Activated CD8-positive, alpha-beta memory T cell treated with anti-CD3 and anti-CD28 coated beads for 4 hours (primary cell): ENCODE data around the gene SFRP2.

Experiments
- DNase-seq, 2 donors: peaks; one replicate each; pipeline ENCODE4 v3.0.0-alpha.2; 2020; ENCODE audit warnings: low read depth in 2 of 2

Gene SFRP2

DNA sequence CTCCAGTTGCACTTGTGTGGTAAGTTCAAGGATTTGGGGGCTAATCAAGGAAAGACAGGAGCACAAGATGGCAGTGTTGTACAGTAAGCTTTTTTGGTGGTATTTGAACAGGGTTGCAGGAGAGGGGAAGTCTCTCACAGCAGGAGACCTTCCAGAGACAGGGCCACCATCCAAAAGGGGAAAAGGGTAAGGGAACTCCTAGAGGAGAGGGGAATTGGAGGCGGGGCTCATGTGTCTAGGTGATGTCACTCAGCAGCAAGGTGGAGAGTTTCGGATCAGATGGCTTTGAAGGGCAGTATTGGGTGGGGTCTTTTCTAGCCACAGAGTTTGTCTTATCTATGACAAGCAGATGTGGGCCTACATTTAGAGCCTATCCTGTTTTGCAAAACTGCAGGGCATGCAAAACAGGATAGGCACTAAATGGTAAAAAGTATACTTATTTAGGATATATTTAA is 15.6 kb downstream of the SFRP2 start:
- no peak for DNase-seq

GRCh38 chr4:153771046-153771445 is 17.8 kb downstream of the SFRP2 start:
- no peak for DNase-seq

DNA sequence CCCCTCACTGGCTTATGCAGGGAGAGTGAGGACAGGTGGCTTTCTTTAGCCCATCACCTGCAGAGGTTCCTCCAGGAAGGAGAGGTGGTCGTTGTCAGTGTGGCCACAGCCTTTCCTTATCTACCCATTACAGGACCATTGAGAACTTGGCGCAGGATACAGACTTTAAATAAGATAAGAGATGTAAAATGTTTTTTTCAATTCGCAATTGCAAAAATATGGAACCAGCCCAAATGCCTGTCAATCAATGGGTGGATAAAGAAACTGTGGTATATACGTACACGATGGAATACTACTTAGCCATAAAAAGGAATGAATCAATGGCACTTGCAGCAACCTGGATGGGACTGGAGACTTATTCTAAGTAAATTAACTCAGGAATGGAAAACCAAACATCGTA is 22.1 kb downstream of the SFRP2 start:
- DNase-seq = no peak

DNA sequence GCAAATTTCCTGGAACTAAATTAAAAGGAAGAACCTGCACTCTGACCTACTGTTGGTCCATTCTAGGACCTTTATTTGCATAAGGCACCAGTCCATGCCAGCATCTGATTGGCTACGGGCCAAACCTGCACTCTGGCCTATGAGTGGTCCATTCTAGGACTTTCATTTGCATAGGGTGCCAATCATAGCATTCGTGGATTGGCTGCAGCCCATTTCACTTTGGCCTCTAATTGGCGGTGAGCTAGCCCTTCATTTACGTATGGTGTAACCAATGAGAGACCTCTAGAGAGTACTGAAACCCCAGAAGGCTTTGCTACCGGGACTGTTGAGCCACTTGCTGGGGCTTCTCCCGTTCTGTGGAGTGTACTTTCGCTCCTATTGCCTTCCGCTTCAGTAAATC is 23.0 kb downstream of the SFRP2 start:
- DNase-seq = no peak

DNA sequence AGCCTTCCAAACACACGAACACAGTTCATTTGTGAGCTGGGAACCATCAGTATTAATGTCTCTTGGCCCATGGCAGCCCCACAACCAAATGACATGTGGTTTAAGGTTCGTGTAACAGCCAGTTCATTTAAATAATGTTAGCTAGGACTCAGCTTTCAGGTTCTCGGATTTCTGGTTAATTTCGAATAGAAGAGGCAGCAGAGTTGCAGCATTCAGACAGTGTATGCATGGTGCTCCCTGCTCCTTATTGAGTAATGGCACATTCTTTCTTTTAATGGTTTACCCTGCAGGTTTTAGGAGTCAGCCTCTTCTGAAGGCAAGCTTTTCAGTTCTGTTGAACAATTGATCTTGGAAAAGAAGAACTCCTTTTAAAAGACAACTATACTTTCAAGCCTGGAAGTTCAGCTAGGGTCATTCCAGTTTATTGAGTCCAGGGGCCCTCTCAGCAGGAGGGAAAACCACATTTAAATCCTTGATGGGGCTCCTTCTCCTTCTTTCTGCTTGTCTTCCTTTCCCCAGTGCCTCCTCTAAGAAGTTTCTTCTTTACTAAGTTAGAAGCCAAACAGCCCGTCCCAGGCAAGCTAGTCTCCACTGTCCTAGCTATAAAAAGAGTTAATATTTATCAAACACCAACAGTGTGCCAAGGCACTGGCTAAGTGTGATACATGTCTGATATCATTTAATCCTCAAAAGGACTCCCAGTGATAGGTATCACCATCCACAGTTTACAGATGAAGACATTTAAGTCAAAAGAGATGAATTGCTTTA is 24.1 kb downstream of the SFRP2 start:
- no peak for DNase-seq

GRCh38 chr4:153763404-153763803 is 25.5 kb downstream of the SFRP2 start:
- DNase-seq = no peak

DNA sequence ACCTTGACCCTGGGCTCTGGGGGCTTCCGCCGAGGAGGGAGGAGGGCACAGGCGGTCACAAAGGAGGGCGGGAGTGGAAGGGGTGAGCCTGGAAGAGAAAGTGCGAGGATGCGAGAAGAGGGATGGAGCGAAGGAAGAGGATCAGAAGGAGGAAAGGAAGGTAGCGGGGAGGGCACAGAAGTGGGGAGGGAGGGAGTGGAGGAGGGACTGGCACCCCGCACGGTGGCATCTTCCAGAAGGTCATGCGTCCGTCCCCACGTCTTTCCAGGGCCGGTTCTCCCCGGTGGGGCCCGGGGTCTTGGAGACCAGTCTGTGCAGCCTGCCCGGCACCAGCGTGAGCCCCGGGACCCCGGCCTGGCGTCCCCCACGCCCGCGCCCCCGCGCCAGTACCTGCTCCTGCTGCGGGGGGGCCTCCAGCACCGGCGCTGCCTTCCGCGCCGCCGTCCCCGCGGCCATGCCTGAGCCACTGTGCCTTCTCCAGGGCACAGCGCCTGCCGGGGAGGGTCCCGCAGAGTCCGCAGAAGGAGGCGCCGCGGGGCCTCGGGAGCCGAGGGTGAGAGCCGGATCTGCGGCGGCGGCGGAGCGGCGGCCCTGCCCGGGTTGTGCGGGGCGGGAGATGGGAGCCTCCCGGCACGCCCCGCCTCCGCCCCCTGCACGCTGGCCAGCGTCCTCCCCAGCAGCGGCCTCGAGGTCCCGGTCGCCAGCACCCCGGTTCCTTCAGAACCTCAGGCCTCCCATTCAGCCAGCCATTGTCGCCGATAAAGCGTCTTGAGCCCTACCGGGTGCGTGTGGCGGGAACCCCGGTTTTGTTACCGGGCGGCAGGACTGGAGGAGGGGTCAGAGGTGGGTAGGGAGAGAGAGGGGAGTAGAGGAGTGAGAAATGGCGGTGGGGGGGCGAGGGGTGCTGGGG is 29.2 kb downstream of the SFRP2 start, which contains the start of gene RNF175:
Gene RNF175, minus strand, starts transcription at position 618 of the 910 bp plus-strand sequence. Its CDS starts 162 bp downstream, at position 456.
- DNase-seq = no peak

- DNase-seq = no peak
Measured at GRCh38 chr4:153758688-153759406, 30.0 kb downstream of the SFRP2 start.

DNA sequence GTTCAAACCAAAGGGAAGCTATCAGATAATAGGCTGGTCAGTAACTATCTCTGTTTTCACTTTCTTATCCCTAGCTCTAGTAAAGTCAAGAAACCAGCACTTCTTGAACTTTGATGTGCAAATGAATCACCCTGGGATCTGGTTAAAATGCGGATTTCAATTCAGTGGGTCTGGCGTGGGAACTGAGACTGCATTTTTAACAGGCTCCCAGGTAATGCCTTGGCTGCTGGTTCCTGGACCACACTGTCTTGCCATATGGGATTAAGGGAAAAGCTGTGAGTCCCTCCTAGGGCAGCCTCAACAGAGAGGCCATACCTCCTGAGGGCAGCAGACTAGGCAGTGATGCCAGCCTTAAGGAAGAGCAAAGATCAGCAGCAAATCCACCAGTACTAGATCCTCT is 30.7 kb downstream of the SFRP2 start:
- no peak for DNase-seq

- no peak for DNase-seq
Measured at GRCh38 chr4:153757407-153757806, 31.5 kb downstream of the SFRP2 start.

- no peak for DNase-seq
Measured at GRCh38 chr4:153755186-153755585, 33.7 kb downstream of the SFRP2 start.

GRCh38 chr4:153750197-153750817 is 38.6 kb downstream of the SFRP2 start:
- peak; percentile 17 to 19 for DNase-seq

GRCh38 chr4:153748378-153748777 is 40.5 kb downstream of the SFRP2 start:
- no peak for DNase-seq

DNA sequence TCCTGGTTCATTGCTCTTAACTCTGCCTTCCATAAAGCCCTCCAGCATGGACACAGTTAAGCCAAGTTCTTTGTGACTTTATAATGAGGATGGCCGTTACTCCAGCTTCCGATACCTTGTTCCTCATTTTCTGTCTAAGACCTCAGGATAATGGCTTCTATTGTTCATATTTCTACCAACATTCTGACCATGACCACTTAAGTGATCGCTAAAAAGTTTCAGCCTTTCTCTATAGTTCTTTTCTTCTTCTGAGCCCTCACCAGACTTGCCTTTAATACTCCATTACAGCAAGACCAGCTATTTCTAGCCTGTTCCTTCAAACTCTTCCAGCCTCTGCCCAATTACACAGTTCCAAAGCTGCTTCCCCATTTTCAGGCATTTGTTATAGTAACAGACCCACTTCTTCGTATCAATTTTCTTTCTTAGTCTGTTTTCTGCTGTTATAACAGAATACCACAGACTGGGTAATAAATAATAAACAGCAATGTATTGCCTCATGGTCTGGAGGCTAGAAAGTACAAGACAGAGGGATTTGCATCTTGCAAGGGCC is 41.4 kb downstream of the SFRP2 start:
- DNase-seq = no peak

- DNase-seq = no peak
Measured at GRCh38 chr4:153745651-153746050, 43.2 kb downstream of the SFRP2 start.

GRCh38 chr4:153741541-153741940 is 47.3 kb downstream of the SFRP2 start:
- no peak for DNase-seq

- no peak for DNase-seq
Measured at GRCh38 chr4:153735906-153736461, 52.9 kb downstream of the SFRP2 start.

DNA sequence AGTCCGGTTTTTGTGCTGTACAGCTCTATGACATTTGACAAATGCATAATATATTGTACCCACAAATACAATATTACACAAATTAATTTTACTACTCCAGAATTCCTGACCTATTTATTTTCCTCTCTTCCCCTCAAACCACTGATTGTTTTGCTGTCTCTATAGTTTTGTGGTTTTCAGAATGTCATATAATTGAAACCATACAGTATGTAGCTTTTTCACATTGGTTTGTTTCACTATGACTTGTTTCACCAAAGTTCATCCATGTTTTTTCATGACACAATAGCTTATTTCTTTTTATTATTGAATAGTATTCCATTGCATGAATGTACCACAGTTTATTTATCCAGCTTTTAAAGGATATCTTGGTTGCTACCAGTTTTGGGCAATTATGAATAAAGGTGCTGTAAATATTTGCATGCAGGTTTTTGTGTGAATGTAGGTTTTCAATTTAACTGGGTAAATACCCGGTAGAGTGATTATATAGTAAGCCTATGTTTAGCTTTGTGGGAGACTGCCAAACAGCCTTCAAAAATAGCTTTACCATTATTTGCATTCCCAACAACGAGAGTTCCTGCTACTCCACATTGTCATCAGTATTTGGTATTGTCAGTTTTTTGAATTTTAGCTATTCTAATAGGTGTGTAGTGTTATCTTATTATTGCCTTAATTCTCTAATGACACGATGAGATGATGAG is 55.0 kb downstream of the SFRP2 start:
- DNase-seq = no peak

DNA sequence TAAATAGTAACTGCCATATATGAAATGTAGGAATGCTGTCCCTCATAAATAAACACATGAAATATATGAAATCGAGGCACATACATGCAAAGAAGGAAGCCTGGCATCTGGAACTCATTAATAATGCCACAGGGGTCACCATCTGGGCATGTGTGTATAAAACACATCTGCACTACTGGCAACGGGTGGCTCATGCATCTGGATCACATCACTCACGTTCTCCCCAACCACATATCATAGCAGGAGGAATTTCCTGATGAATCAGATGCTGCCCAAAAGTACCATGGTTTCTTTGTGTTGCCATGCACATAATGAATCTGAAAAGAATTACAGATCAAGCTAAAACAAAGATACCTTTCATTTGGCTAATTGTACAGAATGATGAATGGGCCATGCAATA is 57.6 kb downstream of the SFRP2 start:
- DNase-seq = no peak
